GM18507 (cell line): Measurements from ENCODE around the gene INHA.

ENCODE experiments used
- DNase-seq: peaks from one replicate; pipeline ENCODE4 v3.0.0; 2011; ENCODE audit warnings: low read depth; ENCODE audit not compliant: insufficient read length; ENCODE audit errors: extremely low spot score
- FAIRE-seq: peaks from 2 replicates; lab custom pipeline; 2011; peaks lifted over from hg19 to GRCh38; lab: Jason Lieb, UNC

Gene INHA

GRCh38 chr2:219539926-219540678 lies 32.0 kb upstream of the INHA start:
- FAIRE-seq (no peak), DNase-seq (no peak)

GRCh38 chr2:219540784-219541504 lies 31.2 kb upstream of the INHA start:
- FAIRE-seq: no peak
- DNase-seq: no peak

- peak; percentile 86 for FAIRE-seq
- DNase-seq: peak; percentile 69
Observed at GRCh38 chr2:219541611-219542180, 30.4 kb upstream of the INHA start.

DNA sequence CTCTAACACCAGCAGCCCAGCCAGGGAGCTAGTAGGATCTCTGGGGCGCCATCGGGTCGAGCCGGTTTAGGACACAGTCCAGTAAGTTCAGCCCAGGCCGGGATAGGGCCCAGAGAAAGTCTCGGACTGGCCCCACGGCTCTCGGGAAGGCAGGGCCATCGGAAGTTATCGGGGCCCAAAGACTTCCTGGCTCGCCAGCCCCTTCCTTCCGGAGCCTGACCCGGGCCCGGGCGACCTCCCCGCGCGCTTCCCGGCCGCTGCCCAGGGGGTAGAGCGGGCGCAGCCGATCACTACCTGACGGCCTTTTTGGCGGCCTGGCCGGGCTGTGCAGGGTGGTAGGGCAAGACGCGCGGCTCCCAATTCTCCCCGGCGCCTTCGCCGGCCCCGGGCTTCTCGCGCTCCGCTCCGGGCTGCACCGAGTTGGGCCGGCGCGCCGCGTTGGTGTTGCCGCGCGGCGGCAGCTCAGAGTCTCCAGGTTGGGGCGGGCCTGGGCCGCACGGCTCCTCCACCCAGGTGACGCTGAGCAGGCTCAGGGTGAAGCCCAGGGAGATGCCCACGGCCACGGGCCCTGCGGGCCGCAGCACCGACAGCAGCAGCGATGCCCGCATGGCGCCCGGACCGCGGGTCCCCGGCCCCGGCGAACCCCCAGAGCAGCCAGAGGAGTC lies 29.0 kb upstream of the INHA start:
- FAIRE-seq (no peak), DNase-seq (no peak)

DNA sequence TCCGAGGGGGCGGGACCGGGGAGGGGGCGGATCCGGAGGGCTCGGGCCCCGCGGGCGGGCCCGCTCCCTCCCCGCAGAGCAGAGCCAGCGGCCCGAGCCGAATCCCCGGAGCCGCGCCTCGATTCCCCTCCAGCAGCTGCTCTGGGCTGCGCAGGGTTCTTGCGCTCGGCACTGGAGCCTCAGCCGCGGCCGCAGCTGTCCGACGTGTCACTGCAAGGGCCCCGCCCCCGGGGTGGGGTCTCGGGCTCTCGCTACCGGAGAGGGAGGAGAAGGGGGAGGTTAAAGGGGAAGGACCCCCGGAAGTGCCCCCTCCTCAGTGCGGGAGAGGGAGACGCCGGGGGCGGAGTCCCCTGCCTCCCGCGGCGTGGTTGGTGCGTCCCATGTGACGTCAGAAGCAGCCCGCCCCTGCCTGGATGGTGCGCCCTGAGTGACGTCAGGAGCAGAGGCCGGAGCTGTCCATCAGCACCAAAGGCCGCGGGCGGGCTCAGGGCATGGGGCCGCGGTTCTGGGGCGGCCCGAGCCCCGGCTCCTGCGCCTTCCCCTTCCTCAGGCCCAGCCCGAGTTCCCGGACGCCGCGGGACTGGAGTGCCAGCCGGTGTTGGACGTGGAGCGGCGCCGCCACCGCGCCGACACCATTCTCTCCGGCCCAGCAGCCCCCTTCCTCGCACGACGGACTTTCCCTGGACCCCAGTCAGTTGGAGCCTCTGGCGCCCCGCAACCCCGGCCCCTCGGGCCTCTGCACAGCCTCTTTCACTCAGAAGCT lies 28.3 kb upstream of the INHA start, which contains the start of the genes CHPF and TMEM198:
TSS of gene CHPF (minus strand) at position 214 of the 763 bp plus-strand sequence. CDS start 271 bp downstream, outside the sequence.
TSS of gene TMEM198 (plus strand) at position 433 of the 763 bp plus-strand sequence. CDS start 700 bp downstream, outside the sequence.
- peak; percentile 96 for FAIRE-seq

GRCh38 chr2:219544567-219544966 lies 27.5 kb upstream of the INHA start:
- FAIRE-seq (no peak), DNase-seq (no peak)

More for the DNA sequence above, 28.3 kb upstream of the INHA start, which contains the start of the genes CHPF and TMEM198:
- peak; percentile 98 for DNase-seq

DNA sequence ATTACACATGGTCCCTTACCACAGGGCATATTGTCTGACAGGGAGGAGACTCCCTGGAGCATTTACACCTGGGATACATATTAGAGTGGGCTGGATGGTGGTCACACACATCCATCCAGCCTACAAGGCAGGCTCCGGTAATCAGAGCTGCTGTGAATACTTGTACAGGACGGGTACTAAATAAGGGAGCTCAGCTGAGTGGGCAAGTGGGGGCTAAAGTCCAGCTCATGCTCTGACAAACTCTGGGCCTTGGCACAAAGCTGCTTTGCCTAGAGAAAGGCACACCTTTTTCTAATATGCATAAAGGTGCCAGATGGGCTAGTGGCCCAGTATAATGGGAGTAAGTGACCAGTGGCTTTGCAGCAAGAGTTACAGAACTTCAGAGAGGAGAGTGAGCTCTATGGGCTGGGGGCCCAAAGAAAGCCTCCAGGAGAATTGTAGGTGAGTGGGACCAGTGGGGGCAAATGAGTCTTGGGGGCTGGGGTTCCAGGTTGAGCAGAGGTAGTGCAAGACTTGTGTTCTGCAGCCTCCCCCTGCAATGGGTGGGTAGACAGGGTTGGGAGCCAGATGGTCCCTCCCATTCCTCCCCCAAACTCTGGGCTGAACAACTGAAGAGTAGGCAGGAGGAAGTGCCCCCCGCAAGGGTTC lies 26.7 kb upstream of the INHA start:
- FAIRE-seq (no peak), DNase-seq (no peak)

GRCh38 chr2:219545943-219546352 lies 26.2 kb upstream of the INHA start:
- FAIRE-seq: no peak
- DNase-seq: no peak

GRCh38 chr2:219547621-219548020 lies 24.5 kb upstream of the INHA start:
- FAIRE-seq (no peak), DNase-seq (no peak)

GRCh38 chr2:219548990-219549389 lies 23.1 kb upstream of the INHA start:
- FAIRE-seq (no peak), DNase-seq (no peak)

- DNase-seq: no peak
- no peak for FAIRE-seq
Observed at GRCh38 chr2:219549619-219550018, 22.5 kb upstream of the INHA start.

DNA sequence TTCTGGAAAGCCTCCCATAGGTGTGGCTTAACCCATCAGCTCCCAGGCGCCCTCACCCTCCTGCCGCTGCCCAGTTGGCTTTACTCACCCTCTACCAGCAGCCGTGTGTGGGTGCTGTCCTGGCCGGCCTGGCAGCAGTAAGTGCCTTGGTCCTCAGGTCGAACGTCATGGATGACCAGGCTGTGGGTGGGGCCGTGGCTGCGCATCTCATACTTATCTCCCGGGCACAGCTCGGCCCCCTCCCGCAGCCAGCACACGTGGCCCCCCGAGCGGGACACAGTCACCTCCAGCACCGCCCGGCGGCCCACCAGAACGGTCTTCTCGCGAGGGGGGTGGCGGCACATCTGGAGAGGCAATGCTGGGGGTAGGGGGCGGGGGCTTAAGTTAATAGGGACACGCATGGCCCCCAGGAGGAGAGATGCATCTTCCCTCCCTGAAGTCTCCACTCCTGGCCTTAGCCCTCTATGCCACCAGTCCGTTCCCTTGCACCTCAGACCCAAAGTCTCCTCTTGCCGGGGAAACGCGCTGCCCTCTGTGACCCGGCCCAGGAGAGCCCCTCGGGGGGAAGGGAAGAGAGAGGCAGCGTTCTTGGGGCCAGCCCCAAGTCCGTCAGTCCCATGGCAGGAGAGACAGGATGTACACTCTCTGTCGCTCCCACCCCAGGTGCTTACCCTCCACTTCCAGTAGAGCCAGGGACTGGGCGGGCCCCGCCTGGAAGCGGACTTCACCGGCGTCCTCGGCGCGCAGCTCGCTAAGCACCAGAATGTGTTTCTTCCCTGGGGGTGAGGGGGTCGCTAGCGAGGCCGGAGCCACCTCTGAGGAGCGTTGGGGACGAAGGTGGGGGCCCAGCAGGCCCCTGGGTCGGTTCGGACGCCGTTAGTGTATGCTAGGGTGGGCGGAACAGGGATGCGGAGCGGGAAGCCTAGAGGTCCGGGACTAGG lies 20.4 kb upstream of the INHA start:
- DNase-seq (no peak), FAIRE-seq (no peak)

GRCh38 chr2:219552382-219553167 lies 19.5 kb upstream of the INHA start:
- DNase-seq (peak; percentile 71), FAIRE-seq (peak; percentile 29)

DNA sequence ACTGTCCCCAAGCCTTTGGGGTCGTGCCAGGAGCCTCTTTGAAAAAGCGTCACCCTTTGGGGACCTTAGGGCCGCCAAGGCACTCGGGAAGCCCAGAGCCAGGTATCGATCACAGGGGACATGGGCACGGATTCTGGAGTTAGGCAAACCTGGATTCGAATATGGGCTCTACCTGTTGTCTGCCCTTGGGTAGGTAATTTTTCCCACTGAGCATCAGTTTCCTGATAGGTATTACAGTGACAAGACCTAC lies 19.0 kb upstream of the INHA start:
- FAIRE-seq (no peak), DNase-seq (no peak)

DNA sequence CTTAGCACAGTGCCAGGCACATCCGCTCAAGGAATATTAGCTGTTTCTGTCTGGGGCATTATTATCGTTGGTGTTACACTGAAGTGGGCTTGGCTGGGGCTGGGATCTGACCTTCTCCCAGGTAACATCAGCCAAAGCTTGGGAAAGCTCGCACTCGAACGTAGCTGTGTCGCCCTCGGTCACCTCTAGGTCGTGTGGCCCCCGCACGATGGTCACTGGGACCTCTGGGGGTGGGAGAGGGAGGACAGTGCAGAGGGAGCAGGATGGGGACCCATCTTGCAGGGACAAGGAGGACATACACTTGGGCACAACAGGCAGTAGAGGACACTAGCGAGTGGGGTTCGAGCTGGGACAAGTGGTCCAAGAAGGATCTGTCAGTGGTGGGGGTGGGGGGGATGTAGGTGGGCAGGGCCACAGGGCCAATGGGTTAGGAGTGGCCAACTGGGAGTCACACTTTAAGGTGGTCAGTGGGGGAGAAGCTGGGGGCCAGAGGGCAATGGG lies 18.6 kb upstream of the INHA start:
- no peak for FAIRE-seq
- DNase-seq: no peak

GRCh38 chr2:219554350-219554749 lies 17.8 kb upstream of the INHA start:
- no peak for DNase-seq
- no peak for FAIRE-seq

DNA sequence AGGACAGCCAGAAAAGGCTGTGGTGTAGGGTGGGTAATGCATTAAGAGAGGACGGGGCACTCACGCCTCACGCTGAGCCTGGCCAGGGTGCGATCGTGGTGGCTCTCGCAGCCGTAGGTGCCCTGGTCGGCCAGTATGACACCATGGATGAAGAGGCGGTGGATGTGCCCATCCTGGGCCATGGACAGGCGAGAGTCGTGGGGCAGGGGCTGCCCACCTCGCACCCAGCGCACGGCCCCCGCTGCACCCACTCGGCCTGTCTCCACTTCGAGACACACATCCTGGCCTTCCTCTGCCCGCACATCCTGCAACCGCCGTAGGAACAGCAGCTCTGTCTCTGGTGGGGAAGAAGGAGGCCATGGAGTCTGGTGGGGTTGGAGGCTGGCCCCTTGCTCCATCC lies 16.2 kb upstream of the INHA start:
- FAIRE-seq: no peak
- DNase-seq: no peak
